GM19372 (cell line): ENCODE results near the gene BMPER.

Experiments used
- ATAC-seq: cut with Tn5 transposase; IDR thresholded peaks from one replicate; pipeline ENCODE4 v1.9.1; 2021; ENCODE audit warnings: mild to moderate bottlenecking, low read depth, moderate library complexity; ENCODE audit not compliant: unreplicated experiment

BMPER gene

GRCh38 chr7:33905389-33906032 lies at the start of gene BMPER:
Gene BMPER (plus strand): TSS chr7:33905539. CDS start chr7:33905614, 75 bp downstream.
- no peak for ATAC-seq

DNA sequence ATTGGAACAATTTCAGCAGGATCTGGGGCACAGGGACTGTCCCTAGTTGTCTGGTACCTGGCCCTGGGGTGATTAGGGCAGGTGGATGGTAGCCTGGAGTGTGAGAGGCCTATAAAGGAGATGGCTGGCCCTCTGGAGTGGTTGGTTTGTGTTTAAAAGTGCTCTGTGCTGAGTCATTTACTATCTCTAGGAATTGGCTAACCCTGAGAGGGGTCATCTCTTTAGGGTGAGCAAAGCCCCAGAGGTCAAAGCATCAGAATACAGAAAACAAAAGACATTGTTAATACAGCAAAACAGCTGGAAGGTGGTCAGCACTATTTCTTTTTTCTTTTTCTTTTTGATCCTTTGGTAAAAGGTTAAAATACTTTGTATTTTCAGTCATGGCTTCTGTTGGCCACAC lies 43.4 kb upstream of the BMPER start:
- ATAC-seq: no peak

- ATAC-seq: no peak
Measured at GRCh38 chr7:33862946-33863814, 42.2 kb upstream of the BMPER start.

DNA sequence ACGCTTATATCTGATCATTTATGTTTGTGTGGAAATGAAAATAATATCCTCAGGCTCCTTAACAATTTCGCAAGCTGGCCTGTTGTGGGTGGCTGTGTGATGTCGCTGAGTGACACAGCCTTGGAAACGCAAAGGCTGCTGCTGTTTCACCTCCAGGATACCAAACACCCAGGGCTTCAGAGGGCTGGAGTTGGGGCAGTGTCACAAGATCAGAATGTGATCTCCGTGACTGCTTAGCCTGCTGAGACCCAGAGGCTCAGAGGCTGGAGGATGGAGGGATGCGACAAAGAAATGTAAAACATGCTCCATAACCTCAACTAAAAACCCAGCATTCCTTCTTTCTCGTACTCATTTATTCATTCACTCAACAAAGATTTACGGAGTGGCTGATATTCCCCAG lies 37.2 kb upstream of the BMPER start:
- no peak for ATAC-seq

GRCh38 chr7:33869176-33869575 lies 36.2 kb upstream of the BMPER start:
- no peak for ATAC-seq

- ATAC-seq: no peak
Measured at GRCh38 chr7:33870120-33870519, 35.2 kb upstream of the BMPER start.

GRCh38 chr7:33872870-33873269 lies 32.5 kb upstream of the BMPER start:
- ATAC-seq: no peak

GRCh38 chr7:33873518-33873917 lies 31.8 kb upstream of the BMPER start:
- no peak for ATAC-seq

DNA sequence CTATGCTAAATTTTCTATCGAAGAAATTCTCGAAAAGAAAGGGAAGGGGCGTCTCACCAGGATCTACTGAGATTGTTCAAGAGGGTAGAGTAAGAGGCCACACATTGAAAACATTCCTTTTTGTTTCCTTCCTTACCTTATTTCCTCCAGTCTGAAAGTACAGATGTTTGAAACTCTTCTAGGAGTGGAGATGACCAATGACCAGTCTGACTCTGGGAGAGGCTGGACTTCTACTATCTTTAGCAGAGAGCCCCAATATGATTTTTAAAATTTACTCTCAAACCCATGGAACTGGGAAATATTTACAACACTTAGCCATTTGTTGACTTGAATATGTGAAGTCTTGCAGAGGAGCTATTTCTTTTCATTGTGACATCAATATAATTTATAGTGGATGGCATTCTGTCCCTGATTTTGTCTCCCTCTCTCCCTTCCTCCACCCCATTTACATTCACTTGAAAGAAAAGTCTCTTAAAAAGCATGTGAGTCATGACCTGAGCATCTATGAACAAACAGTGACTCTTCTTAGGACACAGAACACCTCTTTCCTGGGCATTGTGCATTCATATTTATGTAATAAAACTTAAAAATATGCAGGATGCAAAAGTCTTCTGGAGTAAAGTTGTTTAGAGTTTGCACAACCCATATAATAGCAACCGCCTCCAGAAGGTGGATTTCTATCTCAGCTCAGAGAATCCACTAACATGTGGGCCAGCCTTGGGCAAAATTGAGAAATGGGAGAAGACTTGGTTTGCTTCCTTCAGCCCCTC lies 31.2 kb upstream of the BMPER start:
- no peak for ATAC-seq

DNA sequence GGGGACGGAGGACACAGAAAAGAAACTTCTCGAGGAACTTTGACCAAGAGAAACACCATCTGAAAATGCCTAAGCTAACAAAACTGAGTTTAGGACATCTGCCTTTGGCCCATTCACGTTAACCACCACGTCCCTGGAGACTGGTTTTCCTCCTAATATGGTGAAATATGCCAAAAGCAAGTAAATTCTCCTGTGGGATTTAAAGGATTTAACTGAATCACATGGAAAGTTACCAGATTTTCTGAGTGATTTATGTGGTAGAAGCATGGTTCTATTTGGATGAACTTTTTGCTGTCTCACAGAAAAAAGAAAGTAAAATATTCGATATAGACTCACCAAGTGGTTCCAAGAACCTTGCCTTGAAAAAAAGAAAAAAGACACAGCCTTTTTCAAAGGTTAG lies 30.4 kb upstream of the BMPER start:
- ATAC-seq: no peak

DNA sequence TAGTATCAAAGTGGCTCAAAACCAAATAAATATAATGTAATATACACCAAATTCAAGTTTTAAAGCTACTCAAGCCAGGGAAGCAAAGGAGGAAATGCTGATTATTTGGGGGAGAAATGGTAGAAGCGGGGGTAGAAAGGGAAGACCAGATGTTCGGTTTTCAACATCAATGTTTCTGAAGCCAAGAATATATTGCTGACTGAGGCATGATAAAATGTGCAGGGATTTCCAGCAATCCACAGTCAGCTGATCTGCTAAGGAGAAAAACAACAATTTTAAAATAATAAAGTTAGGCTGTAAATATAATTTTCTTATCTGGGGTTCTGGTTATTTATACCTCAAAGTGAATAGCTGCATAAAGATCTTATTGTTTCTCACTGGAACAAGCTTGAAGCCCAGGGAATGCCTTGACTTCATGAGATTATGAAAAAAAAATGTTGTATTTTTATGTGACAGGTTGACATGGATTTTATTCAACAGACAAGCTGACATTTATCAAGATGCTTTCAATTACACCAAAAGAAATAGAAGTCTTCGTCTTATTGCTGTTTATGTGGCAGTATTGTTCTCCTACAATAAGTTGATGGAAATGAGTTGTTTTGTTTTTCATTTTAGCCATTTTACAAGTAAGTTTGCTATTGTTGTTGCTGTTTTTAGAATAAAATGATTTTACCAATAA lies 28.6 kb upstream of the BMPER start:
- ATAC-seq: no peak

DNA sequence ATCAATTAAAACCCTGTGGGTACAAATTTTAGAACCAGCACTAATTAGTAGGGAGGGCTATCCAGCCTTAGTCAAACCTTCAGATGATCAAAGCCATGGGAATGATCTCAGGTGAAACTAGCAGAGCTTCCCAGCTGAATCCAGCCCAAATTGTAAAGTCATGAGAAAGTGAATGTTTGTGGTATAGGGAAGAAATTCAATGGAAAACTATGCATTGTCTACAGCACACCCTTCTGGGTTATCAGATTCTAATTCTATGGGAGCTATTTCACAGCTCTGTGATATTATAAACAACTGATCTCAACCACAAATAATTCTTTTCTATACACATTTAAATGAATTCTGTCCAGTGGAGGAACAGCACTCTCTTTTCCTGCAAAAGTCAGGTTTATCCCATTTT lies 24.6 kb upstream of the BMPER start:
- ATAC-seq: no peak

DNA sequence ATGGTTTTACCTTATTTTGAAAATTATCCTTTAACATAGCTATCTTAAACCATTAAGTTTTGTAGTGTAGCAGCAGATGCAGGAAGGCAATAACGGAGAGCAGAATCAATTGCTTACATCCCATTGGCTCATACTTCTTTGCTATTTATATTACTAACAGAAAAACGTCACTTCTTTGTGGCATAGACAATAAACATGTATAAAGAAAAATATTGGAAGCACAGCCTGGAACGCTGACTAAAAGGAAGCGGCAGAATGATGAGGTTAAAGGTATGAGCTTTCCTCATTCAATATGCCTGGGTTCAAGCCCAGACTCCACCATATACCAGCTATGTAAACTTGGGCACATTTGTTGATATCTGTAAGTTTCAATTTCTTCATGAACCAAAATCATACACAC lies 24.0 kb upstream of the BMPER start:
- no peak for ATAC-seq

- ATAC-seq: no peak
Measured at GRCh38 chr7:33882040-33882837, 23.1 kb upstream of the BMPER start.

DNA sequence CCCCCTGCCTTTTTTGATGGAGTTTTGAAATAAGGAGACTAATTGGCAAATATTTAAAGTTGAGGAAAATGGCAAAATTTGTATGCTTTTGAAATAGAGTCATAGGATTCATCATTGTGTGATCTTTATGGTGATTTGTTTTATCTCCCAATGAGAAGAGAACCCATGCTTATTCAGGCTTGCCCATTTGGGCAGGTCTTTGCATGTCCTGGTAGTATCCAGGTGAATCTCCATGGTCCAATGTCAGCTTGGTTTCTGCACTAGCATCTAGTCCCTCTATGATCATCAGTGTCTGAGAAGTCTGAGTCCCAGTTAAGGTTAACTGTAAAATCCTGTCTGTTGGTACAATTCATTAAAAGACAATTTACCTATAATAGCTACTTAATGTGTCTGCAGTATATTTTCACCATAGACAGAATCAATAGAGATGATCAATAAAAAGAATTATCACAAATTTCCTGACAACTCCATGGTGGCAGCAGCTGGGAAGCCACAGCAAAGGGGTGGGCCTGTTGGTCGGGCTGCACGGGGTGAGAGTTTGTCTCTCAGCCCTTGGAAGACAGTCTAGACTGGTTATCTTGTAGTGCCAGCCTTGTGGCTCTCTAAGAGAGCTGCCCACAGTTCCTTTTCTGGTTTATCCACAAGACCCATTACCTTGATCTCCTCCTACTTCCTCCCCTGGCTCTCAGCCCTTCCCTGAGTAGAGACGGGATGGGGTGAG lies 22.2 kb upstream of the BMPER start:
- no peak for ATAC-seq

GRCh38 chr7:33883671-33883965 lies 21.7 kb upstream of the BMPER start:
- ATAC-seq: no peak

DNA sequence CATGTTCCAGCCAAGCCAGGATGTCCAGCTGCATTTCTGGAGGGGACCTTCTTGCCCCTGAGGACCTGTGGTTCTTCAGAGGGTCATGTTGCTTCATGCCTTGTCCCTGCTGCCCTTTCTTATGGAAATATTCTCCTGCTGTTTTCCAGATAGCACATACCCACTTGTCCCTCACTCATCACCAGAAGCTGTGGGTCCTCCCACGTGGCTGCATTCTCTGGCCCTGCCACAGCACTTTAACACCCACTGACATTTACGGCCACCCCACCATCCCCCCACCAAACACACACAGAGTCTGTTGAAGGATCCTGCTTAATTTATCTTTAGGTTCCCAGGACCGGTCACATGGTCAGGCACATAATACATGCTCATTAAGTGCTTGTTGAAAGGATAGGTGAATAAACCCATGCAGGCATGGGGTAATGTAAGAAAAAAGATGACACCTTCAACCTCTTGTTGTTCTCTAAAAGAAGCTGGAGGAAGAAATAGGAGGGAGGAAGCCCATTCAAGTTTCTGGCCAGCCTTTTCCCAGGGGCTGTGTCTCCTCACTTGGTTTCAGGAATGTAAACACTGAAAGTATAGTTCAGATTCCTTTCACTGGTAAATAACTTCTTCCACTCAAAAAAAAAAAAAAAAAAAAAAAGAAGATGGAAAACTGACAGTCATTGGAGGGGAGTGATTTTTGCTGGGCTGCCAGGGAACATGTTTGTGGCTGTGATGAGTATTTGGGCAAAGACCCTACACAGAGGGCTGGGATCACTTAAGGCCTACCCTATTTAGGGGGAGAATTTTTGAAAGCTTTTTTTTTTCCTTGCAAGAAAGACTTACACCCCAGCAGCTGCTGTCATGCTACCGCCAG lies 19.8 kb upstream of the BMPER start:
- ATAC-seq: no peak

GRCh38 chr7:33886149-33886623 lies 19.2 kb upstream of the BMPER start:
- no peak for ATAC-seq
